Gastrocnemius medialis (tissue), 4 donors: ENCODE results near the gene MAPK8.

Source experiments
- CTCF ChIP-seq, 5 experiments: fragments of 450-650 bp in 3 of 5; fragments of 200-600 bp in 2 of 5; sonication (generic) in 2 of 5; IDR thresholded peaks in 4 of 5; conservative IDR thresholded peaks in 1 of 5; 1 replicate in 4 of 5; 2 replicates in 1 of 5; pipeline ENCODE4 v1.5.1; 2016 to 2019; ENCODE audit warnings: antibody characterized with exemption in 5 of 5, mild to moderate bottlenecking in 3 of 5, moderate library complexity in 3 of 5
- POLR2A ChIP-seq, 2 donors: fragments of 450-650 bp; IDR thresholded peaks; one replicate each; pipeline ENCODE4 v1.6.1; 2017; ENCODE audit warnings: antibody characterized with exemption in 2 of 2, mild to moderate bottlenecking in 2 of 2, moderate library complexity in 2 of 2

- TF ChIP-seq POLR2A (IDR thresholded peaks at IDR 0.05) (no peak), CTCF (IDR thresholded peaks at IDR 0.05 in 4 of 5, conservative IDR thresholded peaks at IDR 0.05 in 1 of 5) (no peak)
Measured at GRCh38 chr10:48472501-48473069, 166.1 kb downstream of the MAPK8 start.
